GM21619 (cell line): ENCODE data around the gene AFP.
"Not testable (repeated sequence)": the region's sequence is repeated elsewhere in the genome, so short reads cannot be mapped to it uniquely, and the experiment has no call there.

ENCODE experiments used
- ATAC-seq: cut with Tn5 transposase; IDR thresholded peaks from one replicate; pipeline ENCODE4 v1.9.1; 2021; ENCODE audit not compliant: unreplicated experiment

AFP gene

DNA sequence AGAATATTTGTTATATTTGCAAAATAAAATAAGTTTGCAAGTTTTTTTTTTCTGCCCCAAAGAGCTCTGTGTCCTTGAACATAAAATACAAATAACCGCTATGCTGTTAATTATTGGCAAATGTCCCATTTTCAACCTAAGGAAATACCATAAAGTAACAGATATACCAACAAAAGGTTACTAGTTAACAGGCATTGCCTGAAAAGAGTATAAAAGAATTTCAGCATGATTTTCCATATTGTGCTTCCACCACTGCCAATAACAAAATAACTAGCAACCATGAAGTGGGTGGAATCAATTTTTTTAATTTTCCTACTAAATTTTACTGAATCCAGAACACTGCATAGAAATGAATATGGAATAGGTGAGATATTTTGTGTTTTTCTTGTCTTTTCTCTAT is at the start of gene AFP:
Gene AFP (plus strand): TSS at position 238 of the 400 bp plus-strand sequence. CDS start 42 bp downstream, at position 280.
- ATAC-seq = no peak

DNA sequence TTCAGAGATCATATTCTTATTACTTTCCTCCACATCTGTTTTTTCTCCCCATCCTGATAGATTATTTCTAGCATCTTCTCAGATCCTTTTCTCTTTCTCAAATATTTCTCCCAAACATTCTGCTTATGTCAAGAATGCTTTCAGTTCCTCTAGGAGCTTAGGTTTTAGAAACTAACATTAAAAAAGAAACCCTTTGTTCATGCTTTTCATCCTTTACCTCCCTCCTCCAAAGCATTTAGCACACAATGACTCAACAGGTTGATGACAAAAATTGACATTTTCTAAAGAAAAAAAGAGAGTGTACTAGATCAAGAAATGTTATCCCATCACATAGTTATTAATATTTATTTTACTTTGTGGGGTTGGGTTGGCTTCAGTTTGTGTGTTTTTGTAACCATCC is 48.5 kb upstream of the AFP start:
- no peak for ATAC-seq

DNA sequence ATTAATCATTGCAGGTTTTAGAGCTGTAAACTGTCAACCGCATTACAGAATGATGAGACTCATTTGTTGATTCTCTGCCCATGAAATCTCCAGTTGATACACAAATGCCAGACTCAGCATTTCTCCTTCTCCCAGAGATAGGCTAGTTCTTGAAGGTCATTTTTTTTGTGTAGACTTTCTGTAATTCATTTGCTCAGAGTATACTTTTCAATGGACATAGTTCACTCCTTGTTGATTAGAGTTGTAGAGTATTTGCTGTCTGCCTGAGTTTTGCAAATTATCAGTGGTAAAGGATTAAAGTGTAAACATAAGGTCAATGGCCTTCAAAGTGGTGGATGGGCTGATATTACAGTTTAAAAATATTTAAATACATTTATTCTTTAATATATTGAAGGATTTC is 47.1 kb upstream of the AFP start:
- ATAC-seq = no peak

DNA sequence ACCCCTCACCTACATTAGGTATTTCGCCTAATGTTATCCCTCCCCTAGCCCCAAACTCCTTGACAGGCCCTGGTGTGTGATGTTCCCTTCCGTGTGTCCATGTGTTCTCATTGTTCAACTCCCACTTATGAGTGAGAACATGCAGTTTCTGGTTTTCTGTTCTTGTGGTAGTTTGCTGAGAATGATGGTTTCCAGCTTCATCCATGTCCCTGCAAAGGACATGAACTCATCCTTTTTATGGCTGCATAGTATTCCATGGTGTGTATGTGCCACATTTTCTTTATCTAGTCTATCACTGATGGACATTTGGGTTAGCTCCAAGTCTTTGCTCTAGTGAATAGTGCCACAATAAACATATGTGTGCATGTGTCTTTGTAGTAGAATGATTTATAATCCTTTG is 46.4 kb upstream of the AFP start:
- ATAC-seq = not testable (repeated sequence)

DNA sequence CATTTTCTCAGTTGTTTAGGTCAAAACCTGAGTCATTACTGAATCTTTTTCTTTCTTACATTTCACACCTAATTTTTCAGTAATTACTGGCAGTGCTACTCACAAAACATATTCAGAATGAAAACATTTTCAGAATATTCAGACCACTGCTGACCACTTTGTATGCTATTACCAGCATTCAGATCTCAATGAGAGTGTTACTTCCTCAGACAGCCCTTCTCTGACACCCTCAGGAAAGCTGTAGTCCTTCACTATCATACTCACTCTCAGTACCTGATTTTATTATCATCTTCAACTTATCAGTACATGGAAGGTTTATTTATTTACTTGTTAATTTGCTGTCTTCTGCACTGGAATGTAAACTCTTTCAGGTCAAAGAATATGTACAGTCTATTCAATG is 44.2 kb upstream of the AFP start:
- no peak for ATAC-seq

DNA sequence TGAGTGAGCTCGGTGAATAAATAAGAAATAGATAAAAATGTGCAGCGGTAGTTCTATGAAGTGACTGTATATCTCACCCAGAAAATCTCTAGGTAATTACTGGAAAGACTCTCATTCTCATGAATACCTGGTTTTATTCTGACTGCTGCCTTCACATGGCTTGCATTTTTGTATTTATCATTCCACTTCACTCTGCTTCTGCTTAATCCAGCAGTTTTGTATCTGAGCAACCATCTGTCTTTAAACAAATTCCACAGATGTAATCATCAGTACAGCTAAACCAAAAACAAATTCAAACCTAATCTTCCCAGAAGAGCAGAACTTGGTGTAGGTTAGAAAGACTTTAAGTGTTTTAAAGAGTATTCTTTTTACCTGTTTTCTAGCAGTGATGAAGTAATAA is 43.1 kb upstream of the AFP start:
- no peak for ATAC-seq

DNA sequence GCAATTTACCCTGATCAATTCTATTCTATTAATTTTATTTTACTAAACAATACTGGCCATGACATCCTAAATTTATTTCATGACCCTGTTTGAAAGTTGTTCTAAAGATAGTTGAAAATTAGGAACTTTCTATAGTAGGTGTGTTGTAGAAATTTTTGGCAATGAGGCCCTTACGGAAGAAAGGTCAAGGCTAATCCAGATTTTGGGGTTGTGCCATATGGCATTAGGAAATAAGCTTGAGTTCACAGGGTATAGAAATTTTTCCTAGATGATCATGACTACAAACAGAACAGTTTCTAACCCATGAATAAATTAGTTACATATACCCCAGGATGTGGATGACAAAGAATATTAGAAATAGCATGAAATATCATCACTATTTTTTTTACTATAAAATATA is 39.7 kb upstream of the AFP start:
- no peak for ATAC-seq

DNA sequence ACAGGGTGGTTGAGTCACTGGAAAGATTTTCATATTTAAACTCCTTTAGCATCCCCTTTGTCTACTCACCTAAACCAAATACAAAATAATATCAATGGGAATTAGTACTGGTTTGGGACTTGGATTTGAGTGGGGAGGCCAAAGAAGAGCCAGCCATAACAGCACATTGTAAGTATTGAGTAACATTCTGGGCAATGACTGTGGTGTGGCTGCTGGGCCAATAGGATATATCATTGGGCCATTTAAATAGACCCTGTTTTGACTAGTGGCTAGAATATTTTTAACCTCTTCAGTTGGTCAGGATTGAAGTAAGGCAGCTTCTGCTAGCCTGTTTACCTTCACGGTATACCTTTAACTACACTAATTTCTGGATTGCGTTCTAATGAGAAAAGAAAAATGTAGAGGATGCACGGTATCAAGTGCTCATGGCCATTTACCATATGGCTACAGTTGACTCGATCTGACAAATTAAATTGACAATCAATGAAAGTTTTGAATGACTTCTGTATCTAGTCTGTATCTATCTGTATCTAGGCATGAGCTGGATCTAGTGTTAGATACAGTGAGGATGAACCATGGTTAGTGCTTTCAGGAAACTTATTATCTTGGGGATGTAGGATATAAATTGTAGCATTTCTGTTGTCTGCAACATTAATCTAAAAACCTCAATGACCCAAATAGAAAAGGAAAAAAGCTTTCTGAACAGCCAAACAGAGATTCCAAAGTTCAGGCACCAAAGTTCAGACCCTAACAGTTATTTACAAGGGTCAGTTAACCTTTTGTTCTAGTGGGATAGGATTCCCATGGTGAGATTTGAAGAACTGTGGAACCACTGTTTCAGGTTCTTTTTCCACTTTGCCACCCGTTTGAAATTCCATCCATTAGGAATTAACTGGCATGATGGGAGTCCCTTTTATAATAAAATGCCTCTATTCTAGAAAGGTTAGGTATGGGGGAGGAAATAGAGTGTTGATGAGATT is 38.7 kb upstream of the AFP start:
- no peak for ATAC-seq

DNA sequence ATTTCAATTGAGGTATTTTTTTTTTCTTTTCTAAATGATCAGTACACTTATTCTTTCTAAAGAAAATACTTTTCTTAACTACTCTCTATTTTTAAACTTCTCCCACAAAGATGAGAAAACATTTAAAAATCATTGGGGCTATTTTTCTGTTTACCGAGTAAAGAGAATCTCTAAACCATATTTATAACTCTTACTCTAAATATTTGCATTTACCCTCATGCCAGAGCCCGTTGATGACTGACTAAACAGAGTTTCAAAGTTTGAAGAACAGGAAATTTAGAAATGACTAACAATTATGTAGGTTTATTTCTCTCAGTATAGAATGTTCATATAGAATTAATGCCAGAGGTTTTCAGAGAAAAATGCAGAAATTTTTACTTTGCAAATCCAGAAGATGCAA is 34.6 kb upstream of the AFP start:
- ATAC-seq = no peak

DNA sequence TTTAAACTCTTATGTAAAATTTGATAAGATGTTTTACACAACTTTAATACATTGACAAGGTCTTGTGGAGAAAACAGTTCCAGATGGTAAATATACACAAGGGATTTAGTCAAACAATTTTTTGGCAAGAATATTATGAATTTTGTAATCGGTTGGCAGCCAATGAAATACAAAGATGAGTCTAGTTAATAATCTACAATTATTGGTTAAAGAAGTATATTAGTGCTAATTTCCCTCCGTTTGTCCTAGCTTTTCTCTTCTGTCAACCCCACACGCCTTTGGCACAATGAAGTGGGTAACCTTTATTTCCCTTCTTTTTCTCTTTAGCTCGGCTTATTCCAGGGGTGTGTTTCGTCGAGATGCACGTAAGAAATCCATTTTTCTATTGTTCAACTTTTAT is 32.0 kb upstream of the AFP start, which contains the start of gene ALB:
Gene ALB (plus strand): TSS at position 246 of the 400 bp plus-strand sequence. CDS start 41 bp downstream, at position 287.
- ATAC-seq = no peak

DNA sequence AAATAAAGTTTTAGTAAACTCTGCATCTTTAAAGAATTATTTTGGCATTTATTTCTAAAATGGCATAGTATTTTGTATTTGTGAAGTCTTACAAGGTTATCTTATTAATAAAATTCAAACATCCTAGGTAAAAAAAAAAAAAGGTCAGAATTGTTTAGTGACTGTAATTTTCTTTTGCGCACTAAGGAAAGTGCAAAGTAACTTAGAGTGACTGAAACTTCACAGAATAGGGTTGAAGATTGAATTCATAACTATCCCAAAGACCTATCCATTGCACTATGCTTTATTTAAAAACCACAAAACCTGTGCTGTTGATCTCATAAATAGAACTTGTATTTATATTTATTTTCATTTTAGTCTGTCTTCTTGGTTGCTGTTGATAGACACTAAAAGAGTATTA is 31.6 kb upstream of the AFP start:
- ATAC-seq = no peak

DNA sequence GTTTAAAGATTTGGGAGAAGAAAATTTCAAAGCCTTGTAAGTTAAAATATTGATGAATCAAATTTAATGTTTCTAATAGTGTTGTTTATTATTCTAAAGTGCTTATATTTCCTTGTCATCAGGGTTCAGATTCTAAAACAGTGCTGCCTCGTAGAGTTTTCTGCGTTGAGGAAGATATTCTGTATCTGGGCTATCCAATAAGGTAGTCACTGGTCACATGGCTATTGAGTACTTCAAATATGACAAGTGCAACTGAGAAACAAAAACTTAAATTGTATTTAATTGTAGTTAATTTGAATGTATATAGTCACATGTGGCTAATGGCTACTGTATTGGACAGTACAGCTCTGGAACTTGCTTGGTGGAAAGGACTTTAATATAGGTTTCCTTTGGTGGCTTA is 30.9 kb upstream of the AFP start:
- ATAC-seq = no peak

DNA sequence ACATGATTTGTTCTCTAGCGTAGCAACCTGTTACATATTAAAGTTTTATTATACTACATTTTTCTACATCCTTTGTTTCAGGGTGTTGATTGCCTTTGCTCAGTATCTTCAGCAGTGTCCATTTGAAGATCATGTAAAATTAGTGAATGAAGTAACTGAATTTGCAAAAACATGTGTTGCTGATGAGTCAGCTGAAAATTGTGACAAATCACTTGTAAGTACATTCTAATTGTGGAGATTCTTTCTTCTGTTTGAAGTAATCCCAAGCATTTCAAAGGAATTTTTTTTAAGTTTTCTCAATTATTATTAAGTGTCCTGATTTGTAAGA is 29.5 kb upstream of the AFP start:
- no peak for ATAC-seq

DNA sequence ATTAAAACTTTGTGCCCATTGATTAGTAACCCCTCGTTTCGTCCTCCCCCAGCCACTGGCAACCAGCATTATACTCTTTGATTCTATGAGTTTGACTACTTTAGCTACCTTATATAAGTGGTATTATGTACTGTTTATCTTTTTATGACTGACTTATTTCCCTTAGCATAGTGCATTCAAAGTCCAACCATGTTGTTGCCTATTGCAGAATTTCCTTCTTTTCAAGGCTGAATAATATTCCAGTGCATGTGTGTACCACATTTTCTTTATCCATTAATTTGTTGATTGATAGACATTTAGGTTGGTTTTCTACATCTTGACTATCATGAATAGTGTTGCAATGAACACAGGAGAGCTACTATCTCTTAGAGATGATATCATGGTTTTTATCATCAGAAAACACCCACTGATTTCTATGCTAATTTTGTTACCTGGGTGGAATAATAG is 28.8 kb upstream of the AFP start:
- no peak for ATAC-seq

DNA sequence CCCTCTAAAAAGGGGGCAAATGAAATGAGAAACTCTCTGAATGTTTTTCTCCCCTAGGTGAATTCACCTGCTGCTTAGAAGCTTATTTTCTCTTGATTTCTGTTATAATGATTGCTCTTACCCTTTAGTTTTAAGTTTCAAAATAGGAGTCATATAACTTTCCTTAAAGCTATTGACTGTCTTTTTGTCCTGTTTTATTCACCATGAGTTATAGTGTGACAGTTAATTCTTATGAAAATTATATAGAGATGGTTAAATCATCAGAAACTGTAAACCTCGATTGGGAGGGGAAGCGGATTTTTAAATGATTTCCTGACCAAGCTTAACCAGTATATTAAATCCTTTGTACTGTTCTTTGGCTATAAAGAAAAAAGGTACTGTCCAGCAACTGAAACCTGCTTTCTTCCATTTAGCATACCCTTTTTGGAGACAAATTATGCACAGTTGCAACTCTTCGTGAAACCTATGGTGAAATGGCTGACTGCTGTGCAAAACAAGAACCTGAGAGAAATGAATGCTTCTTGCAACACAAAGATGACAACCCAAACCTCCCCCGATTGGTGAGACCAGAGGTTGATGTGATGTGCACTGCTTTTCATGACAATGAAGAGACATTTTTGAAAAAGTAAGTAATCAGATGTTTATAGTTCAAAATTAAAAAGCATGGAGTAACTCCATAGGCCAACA is 27.7 kb upstream of the AFP start:
- no peak for ATAC-seq

DNA sequence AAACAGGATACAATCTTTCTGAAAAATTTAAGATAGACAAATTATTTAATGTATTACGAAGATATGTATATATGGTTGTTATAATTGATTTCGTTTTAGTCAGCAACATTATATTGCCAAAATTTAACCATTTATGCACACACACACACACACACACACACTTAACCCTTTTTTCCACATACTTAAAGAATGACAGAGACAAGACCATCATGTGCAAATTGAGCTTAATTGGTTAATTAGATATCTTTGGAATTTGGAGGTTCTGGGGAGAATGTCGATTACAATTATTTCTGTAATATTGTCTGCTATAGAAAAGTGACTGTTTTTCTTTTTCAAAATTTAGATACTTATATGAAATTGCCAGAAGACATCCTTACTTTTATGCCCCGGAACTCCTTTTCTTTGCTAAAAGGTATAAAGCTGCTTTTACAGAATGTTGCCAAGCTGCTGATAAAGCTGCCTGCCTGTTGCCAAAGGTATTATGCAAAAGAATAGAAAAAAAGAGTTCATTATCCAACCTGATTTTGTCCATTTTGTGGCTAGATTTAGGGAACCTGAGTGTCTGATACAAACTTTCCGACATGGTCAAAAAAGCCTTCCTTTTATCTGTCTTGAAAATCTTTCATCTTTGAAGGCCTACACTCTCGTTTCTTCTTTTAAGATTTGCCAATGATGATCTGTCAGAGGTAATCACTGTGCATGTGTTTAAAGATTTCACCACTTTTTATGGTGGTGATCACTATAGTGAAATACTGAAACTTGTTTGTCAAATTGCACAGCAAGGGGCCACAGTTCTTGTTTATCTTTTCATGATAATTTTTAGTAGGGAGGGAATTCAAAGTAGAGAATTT is 26.8 kb upstream of the AFP start:
- ATAC-seq = no peak

DNA sequence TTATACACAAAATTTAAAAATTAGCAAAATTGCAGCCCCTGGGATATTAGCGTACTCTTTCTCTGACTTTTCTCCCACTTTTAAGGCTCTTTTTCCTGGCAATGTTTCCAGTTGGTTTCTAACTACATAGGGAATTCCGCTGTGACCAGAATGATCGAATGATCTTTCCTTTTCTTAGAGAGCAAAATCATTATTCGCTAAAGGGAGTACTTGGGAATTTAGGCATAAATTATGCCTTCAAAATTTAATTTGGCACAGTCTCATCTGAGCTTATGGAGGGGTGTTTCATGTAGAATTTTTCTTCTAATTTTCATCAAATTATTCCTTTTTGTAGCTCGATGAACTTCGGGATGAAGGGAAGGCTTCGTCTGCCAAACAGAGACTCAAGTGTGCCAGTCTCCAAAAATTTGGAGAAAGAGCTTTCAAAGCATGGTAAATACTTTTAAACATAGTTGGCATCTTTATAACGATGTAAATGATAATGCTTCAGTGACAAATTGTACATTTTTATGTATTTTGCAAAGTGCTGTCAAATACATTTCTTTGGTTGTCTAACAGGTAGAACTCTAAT is 26.0 kb upstream of the AFP start:
- ATAC-seq = no peak

DNA sequence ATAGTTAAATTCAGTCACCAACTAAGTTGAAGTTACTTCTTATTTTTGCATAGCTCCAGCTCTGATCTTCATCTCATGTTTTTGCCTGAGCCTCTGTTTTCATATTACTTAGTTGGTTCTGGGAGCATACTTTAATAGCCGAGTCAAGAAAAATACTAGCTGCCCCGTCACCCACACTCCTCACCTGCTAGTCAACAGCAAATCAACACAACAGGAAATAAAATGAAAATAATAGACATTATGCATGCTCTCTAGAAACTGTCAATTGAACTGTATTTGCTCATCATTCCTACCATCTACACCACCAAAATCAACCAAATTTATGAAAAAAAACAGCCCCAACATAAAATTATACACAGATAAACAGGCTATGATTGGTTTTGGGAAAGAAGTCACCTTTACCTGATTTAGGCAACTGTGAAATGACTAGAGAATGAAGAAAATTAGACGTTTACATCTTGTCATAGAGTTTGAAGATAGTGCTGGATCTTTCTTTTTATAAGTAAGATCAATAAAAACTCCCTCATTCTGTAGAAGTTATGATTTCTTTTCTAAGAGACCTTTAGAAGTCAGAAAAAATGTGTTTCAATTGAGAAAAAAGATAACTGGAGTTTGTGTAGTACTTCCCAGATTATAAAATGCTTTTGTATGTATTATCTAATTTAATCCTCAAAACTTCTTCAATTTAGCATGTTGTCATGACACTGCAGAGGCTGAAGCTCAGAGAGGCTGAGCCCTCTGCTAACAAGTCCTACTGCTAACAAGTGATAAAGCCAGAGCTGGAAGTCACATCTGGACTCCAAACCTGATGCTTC is 24.9 kb upstream of the AFP start:
- no peak for ATAC-seq

DNA sequence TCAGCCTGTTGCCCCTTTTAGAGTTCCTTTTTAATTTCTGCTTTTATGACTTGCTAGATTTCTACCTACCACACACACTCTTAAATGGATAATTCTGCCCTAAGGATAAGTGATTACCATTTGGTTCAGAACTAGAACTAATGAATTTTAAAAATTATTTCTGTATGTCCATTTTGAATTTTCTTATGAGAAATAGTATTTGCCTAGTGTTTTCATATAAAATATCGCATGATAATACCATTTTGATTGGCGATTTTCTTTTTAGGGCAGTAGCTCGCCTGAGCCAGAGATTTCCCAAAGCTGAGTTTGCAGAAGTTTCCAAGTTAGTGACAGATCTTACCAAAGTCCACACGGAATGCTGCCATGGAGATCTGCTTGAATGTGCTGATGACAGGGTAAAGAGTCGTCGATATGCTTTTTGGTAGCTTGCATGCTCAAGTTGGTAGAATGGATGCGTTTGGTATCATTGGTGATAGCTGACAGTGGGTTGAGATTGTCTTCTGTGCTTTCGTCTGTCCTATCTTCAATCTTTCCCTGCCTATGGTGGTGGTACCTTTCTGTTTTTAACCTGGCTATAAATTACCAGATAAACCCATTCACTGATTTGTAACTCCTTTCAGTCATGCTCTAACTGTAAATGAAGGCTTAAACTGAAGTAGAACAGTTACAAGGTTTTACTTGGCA is 24.1 kb upstream of the AFP start:
- ATAC-seq = no peak
